K562 (cell line): ENCODE data around the gene POLR3H. TPM values are rescaled to one million over a fixed set of nuclear protein-coding genes. Genes with fewer than 3 reads are reported as not detected.
A peak's percentile ranks its signal among the peaks of the same experiment; 100 is the strongest.

Experiments used
- ATAC-seq: fragments of 200-7000 bp; cut with Tn5 transposase; 3 replicates; pipeline ENCODE4 v1.9.1; 2020; ENCODE audit warnings: moderate library complexity
- BruUV-seq: library from RNA; stranded (reverse); fragments of 400-500 nt; replicated peaks from 2 replicates; lab custom pipeline; 2021; lab: Mats Ljungman, UMichigan
- CTCF ChIA-PET: fragments of 300-600 bp; formaldehyde crosslinking; extraction: SDS; loops from one replicate; lab custom pipeline; 2021; ENCODE audit warnings: low intra/inter-chr PET ratio; lab: Yijun Ruan, JAX
- POLR2A ChIA-PET: fragments of 300-600, 350-650 bp; sonication (Branson Sonifier 250); formaldehyde crosslinking; extraction: SDS; loops from one replicate; lab custom pipeline; 2021; ENCODE audit warnings: antibody characterized with exemption, inconsistent platforms; lab: Yijun Ruan, JAX
- DNase-seq, 4 experiments: peaks; one replicate each; pipeline versions ENCODE4 v3.0.0 to v3.0.0-alpha.2; 2011 to 2018; ENCODE audit warnings: low spot score in 3 of 4, mixed read lengths in 3 of 4; ENCODE audit errors: extremely low read depth in 1 of 4
- FAIRE-seq: peaks from 2 replicates; lab custom pipeline; 2011; peaks lifted over from hg19 to GRCh38; lab: Jason Lieb, UNC
- H2AFZ ChIP-seq: 2 replicates; pipeline ENCODE4 v1.6.0; 2011; ENCODE audit warnings: low read depth, low read length, control low read depth, inconsistent platforms
- H3K27ac ChIP-seq: fragments of 200-600 bp; 3 replicates; pipeline ENCODE4 v1.8.0; 2011; ENCODE audit warnings: low read depth, mild to moderate bottlenecking, control low read depth, inconsistent platforms, low read length, moderate library complexity, mixed read lengths; ENCODE audit errors: extremely low read depth
- H3K27me3 ChIP-seq, 2 experiments: fragments of 300-600 bp in 1 of 2; 2 replicates in 1 of 2; 3 replicates in 1 of 2; pipeline versions ENCODE4 v1.6.0 to v1.8.0; 2011; ENCODE audit warnings: inconsistent platforms in 2 of 2, low read length in 2 of 2, mild to moderate bottlenecking in 1 of 2, mixed read lengths in 1 of 2, moderate library complexity in 1 of 2; ENCODE audit not compliant: control insufficient read depth in 2 of 2, insufficient read depth in 2 of 2
- H3K36me3 ChIP-seq: fragments of 300-600 bp; 3 replicates; pipeline ENCODE4 v1.8.0; 2011; ENCODE audit warnings: mild to moderate bottlenecking, low read length, inconsistent platforms; ENCODE audit not compliant: control insufficient read depth, insufficient read depth
- H3K4me1 ChIP-seq, 2 experiments: fragments of 200-600 bp in 1 of 2; replicated peaks in 1 of 2; 2 replicates in 1 of 2; 3 replicates in 1 of 2; pipeline versions ENCODE4 v1.5.1 to v1.8.0; 2011; ENCODE audit warnings: inconsistent platforms in 2 of 2, low read length in 2 of 2, mild to moderate bottlenecking in 1 of 2, mixed read lengths in 1 of 2, moderate library complexity in 1 of 2; ENCODE audit not compliant: control insufficient read depth in 2 of 2, insufficient read depth in 2 of 2
- H3K4me2 ChIP-seq: 2 replicates; pipeline ENCODE4 v1.6.1; 2011; ENCODE audit warnings: low read length, control low read depth, inconsistent platforms, mixed read lengths; ENCODE audit not compliant: insufficient read depth
- H3K4me3 ChIP-seq: fragments of 200-600 bp; sonication (generic), shearing (Covaris generic); 2 replicates; pipeline ENCODE4 v1.5.1; 2016; ENCODE audit warnings: control low read depth, inconsistent platforms
- H3K79me2 ChIP-seq: fragments of 200-600 bp; 3 replicates; pipeline ENCODE4 v1.8.0; 2011; ENCODE audit warnings: low read length, inconsistent platforms; ENCODE audit not compliant: control insufficient read depth, insufficient read depth
- H3K9ac ChIP-seq, 2 experiments: 2 replicates each; pipeline versions ENCODE4 v1.6.0 to v1.6.1; 2011; ENCODE audit warnings: low read depth in 2 of 2, low read length in 2 of 2, control low read depth in 1 of 2, inconsistent platforms in 1 of 2, mild to moderate bottlenecking in 1 of 2, mixed read lengths in 1 of 2; ENCODE audit not compliant: insufficient read depth in 1 of 2
- H3K9me1 ChIP-seq: one replicate; pipeline ENCODE4 v1.6.0; 2011; ENCODE audit warnings: inconsistent platforms, mild to moderate bottlenecking, low read length, moderate library complexity; ENCODE audit not compliant: control insufficient read depth, insufficient read depth
- H3K9me3 ChIP-seq: replicated peaks from 2 replicates; pipeline ENCODE4 v1.5.1; 2011; ENCODE audit warnings: low read depth, low read length, inconsistent platforms; ENCODE audit not compliant: control insufficient read depth, insufficient read depth
- H4K20me1 ChIP-seq: replicated peaks from 2 replicates; pipeline ENCODE4 v1.6.1; 2011; ENCODE audit warnings: low read length, inconsistent platforms, mixed read lengths; ENCODE audit not compliant: control insufficient read depth, insufficient read depth
- HMBOX1 ChIP-seq: sonication (generic); IDR thresholded peaks from 2 replicates; pipeline ENCODE4 v1.6.1; 2016
- REST ChIP-seq, 2 experiments: fragments of 450-650 bp; formaldehyde crosslinking in 1 of 2; IDR thresholded peaks; 2 replicates each; pipeline versions ENCODE4 v1.4.0 to v1.6.1; 2014 to 2020; ENCODE audit warnings: mild to moderate bottlenecking in 2 of 2, borderline replicate concordance in 1 of 2, low read depth in 1 of 2
- RFX1 ChIP-seq: fragments of 450-650 bp; IDR thresholded peaks from 2 replicates; pipeline ENCODE4 v1.6.1; 2016; ENCODE audit warnings: mild to moderate bottlenecking, moderate library complexity
- TCF3 ChIP-seq: sonication (generic); formaldehyde crosslinking; IDR thresholded peaks from 2 replicates; pipeline ENCODE4 v1.4.0; 2020; ENCODE audit warnings: mild to moderate bottlenecking, missing genetic modification reagents
- ZNF121 ChIP-seq: sonication (generic); formaldehyde crosslinking; conservative IDR thresholded peaks from 2 replicates; pipeline ENCODE4 v1.8.0; 2022; ENCODE audit warnings: missing genetic modification reagents
- whole genome bisulfite sequencing: fragments of 100-300 bp; shearing (Covaris generic); methylation state at CpG from one replicate; pipeline ENCODE4 v1.1.6; 2016; ENCODE audit warnings: low coverage, mixed read lengths; ENCODE audit not compliant: insufficient coverage; ENCODE audit errors: missing lambda C conversion rate; 5-methylcytosine and 5-hydroxymethylcytosine counted together
- in situ Hi-C: fragments of 300-500 bp; cut with MboI; formaldehyde crosslinking; loops from 4 replicates; pipeline ENCODE4 v1.15.0; 2018; ENCODE audit warnings: inconsistent platforms, mixed read lengths
- intact Hi-C: fragments of 100-400 bp; cut with micrococcal nuclease; formaldehyde crosslinking; loops from 2 replicates; pipeline ENCODE4 v1.14.2; 2022
- polyA plus RNA-seq, 8 experiments: library from polyadenylated mRNA; depleted of rRNA in 4 of 8; stranded (reverse) in 5 of 8; unstranded in 3 of 8; fragments of >200 nt; fragmentation: Nextera tagmentation in 2 of 8; fragmentation: Illumina TruSeq in 1 of 8; extraction: Ambion mirVana in 2 of 8; extraction: Trizol in 1 of 8; gene quantifications; 2 replicates each; pipeline versions ENCODE4 v1.2.1 to v1.2.3, GENCODE V29; 2011 to 2014; ENCODE audit warnings: inconsistent platforms in 1 of 8, missing spikeins in 1 of 8
- total RNA-seq, 7 experiments: library from RNA; depleted of rRNA in 6 of 7; stranded (reverse); fragments of >200 nt in 6 of 7; fragmentation: Illumina TruSeq in 2 of 7; extraction: Trizol in 2 of 7; gene quantifications; 2 replicates each; pipeline versions ENCODE4 v1.2.1 to v1.2.3, GENCODE V29; 2011 to 2021; ENCODE audit warnings: low replicate concordance in 1 of 7

The POLR3H gene
- total and polyA plus RNA-seq, 9 of the 15 experiments (the other 6 are each of a cell fraction or from before 2014, with no cell fraction given), result 5.3 to 48.4 (median 22.2) TPM

- intact Hi-C loops (no loop called here), in situ Hi-C loops (no loop called here)
- H3K27me3 ChIP-seq, result no peaks in the 10 kb centered on the region
- TF ChIP-seq REST (IDR thresholded peaks at IDR 0.05; ENCODE audit: borderline replicate concordance) (peak; percentile 51; the same call in 1 of the 2 replicates), REST (CRISPR knock-in tag; IDR thresholded peaks at IDR 0.05; ENCODE audit: low read depth) (no peak), TCF3 (CRISPR knock-in tag) (no peak), ZNF121 (CRISPR knock-in tag) (0 out of 2 replicates have a peak, but pooled peaks have one; percentile 27), RFX1 (no peak), HMBOX1 (peak; percentile 44; the same call in 1 of the 2 replicates)
- ATAC-seq, result no peak
- no peaks in the 10 kb centered on the region for H3K9me1 ChIP-seq
- peaks cover 89% of the 10 kb centered on the region for H3K79me2 ChIP-seq
- 63% methylated on average over 2 of the region's 3 CpGs for WGBS
- peaks cover 11 to 16% of the 10 kb centered on the region in 2 experiments; a peak in 4 of 5 replicates for H3K4me1 ChIP-seq
- no peak for DNase-seq
- peaks cover 30% of the 10 kb centered on the region for H4K20me1 ChIP-seq
- no peak overlapping the region for H3K9ac ChIP-seq
- no peak overlapping the region for H3K4me2 ChIP-seq
- H3K36me3 ChIP-seq, result peaks cover 38% of the 10 kb centered on the region
- CTCF ChIA-PET, result no interaction called here
- no peaks in the 10 kb centered on the region for H3K9me3 ChIP-seq
- no peak overlapping the region for H2AFZ ChIP-seq
- FAIRE-seq, result no peak
- BruUV-seq, result no TSS peak
- POLR2A ChIA-PET, result interaction anchor here (1.8 kb wide), 1 partner anchor 9 kb away, joined by 5 read pairs; no protein-coding TSS in a partner anchor
- no peak overlapping the region for H3K27ac ChIP-seq
- no peak overlapping the region for H3K4me3 ChIP-seq
Measured at GRCh38 chr22:41488596-41489385, 55.5 kb downstream of the POLR3H start.
